HFF-Myc (cell line): Measurements from ENCODE around the gene METTL16.

ENCODE experiments used
- DNase-seq: peaks from one replicate; pipeline ENCODE4 v3.0.0-alpha.2; 2011; ENCODE audit warnings: low read depth; ENCODE audit errors: extremely low read depth
- H3K4me3 ChIP-seq: replicated peaks from 2 replicates; pipeline ENCODE4 v1.5.1; 2011; ENCODE audit warnings: low read depth, mild to moderate bottlenecking, control low read depth, low read length
- CTCF ChIP-seq: IDR thresholded peaks from 2 replicates; pipeline ENCODE4 v1.5.1; 2012; ENCODE audit warnings: mild to moderate bottlenecking, low read depth, low read length, control low read depth; ENCODE audit errors: missing control alignments

The METTL16 gene

GRCh38 chr17:2384439-2385127 lies 127.1 kb downstream of the METTL16 start:
- DNase-seq = no peak
- TF ChIP-seq CTCF = no peak
- H3K4me3 ChIP-seq = no peak overlapping the region

DNA sequence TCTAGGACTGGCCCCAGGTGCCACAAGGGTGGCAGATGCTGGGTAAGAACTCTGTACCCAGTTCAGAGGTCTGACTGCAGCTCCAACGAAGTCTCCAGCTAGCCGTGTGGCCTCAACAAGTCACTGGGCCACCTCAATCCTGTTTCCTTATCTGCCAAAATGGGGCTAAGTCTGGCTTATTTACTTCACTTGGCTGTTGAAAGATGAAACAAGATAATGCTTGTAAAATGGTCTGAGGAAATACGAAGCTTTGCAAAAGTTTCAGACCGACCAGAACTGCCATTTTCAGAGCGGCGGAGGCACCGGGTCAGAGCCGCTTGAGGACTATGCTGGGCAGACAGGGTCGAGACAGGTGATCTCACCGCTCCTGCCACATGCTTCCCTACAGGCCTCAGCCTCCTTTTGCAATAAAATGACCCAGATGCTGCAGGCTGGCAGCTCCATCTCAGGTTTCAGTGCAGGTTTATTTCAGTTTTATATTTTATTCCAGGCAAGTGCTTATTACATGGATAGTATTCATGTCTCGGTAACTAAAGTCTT lies 128.0 kb downstream of the METTL16 start:
- no peak for DNase-seq
- no peak overlapping the region for H3K4me3 ChIP-seq
- no peak for TF ChIP-seq CTCF

DNA sequence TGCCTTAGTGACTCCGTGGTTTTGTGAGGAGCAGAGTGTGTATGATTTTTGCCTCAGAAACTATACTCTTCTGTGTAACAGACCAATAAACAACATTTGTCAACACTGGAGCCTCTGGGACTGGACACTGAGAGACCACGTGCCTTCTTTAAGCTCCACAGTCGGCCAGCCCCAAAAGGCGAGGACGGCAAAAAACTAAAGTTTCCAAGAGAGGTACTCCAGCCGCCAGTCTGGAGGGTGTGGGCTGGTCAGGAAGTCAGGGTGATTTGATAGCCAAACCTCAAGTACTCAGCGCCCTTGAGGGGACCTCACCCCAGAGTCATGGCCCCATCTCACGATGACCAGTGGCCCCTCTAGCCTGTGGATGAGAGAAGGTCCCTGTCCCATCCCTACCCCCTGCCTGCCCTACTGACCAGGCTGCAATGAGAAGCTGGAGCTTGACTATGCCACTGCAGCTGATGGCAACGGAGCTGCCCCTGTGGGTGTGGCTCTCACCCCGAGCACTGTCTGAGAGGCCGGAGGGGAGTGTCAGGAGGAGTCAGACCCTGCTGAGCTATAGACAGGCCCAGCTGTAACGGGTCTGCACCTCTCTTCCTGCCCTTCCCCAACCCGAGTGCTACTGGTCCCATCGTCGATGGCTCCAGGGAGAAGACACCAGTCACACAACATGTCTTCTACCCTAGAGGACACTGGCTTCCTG lies 130.6 kb downstream of the METTL16 start:
- no peak for DNase-seq
- no peak for TF ChIP-seq CTCF
- no peak overlapping the region for H3K4me3 ChIP-seq

DNA sequence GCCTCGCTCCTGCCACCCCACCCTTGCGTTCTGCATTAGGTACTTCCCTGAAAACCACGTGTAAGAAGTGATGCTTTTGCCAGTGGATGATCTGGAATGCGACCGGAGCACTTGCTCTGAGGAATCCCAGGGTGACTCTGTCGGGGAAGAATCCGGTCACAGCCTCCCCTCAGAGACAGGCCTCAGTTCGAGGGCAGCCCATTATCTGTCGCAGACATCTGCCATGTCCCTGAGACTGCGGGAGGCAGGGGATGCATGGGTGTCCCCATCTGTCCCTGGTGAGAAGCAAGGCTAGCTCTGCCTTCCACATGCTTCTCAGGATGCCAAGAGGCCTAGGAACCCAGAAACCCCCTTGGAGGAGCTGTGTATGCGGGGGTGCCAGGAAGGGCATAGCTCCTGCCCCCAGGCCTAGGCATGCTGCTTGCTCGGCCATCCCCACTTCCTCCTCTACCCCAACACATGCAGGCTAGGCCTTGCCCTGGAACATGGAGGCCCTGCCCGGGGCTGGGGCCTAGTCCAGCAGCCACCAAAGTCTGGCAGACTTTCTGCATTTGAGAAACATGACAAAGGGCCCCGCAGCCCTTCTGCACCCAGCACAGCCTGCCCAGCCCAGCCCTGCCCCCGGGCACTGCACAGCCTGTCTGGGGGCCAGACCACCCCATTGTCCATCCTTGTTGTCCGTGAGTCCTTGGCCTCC lies 131.3 kb downstream of the METTL16 start:
- no peak for TF ChIP-seq CTCF
- no peak overlapping the region for H3K4me3 ChIP-seq
- no peak for DNase-seq

GRCh38 chr17:2379489-2380225 lies 132.0 kb downstream of the METTL16 start:
- DNase-seq = no peak
- TF ChIP-seq CTCF = no peak
- no peak overlapping the region for H3K4me3 ChIP-seq

- no peak for TF ChIP-seq CTCF
- H3K4me3 ChIP-seq = no peak overlapping the region
- no peak for DNase-seq
Measured at GRCh38 chr17:2378905-2379304, 132.8 kb downstream of the METTL16 start.
